HCT116 (cell line): ENCODE measurements around the gene MRPL41. TPM values are rescaled to one million over a fixed set of nuclear protein-coding genes. Genes with fewer than 3 reads are reported as not detected.

Experiments used
- ATAC-seq: fragments of 200-7000 bp; cut with Tn5 transposase; 2 replicates; pipeline ENCODE4 v1.9.1; 2020; ENCODE audit warnings: mild to moderate bottlenecking, moderate library complexity
- BruUV-seq: library from RNA; stranded (reverse); fragments of 400-500 nt; replicated peaks from 2 replicates; lab custom pipeline; 2021; lab: Mats Ljungman, UMichigan
- CTCF ChIA-PET: fragments of 300-600 bp; sonication (Branson Sonifier 250); formaldehyde crosslinking; loops from one replicate; lab custom pipeline; 2021; ENCODE audit warnings: antibody characterized with exemption; lab: Charles Lee
- POLR2A ChIA-PET: fragments of 300-600, 350-600 bp; sonication (Branson Sonifier 250); formaldehyde crosslinking; loops from one replicate; lab custom pipeline; 2021; ENCODE audit warnings: antibody characterized with exemption; lab: Charles Lee
- RAD21 ChIA-PET, 2 experiments: fragments of 300-600 bp; sonication (Branson Sonifier 250); formaldehyde crosslinking; loops; one replicate each; lab custom pipeline; 2023; ENCODE audit warnings: low total read pairs in 2 of 2; ENCODE audit not compliant: uncharacterized antibody in 2 of 2, unreplicated experiment in 2 of 2, low non-redundant PET in 1 of 2; lab: Charles Lee
- DNase-seq: peaks from one replicate; pipeline ENCODE4 v3.0.0-alpha.2; 2010; ENCODE audit warnings: low read depth, low spot score
- H2AFZ ChIP-seq: fragments of 200-600 bp; shearing (Covaris generic), sonication (generic); 2 replicates; pipeline ENCODE4 v1.6.1; 2017; ENCODE audit warnings: low read depth, mixed run types, mixed read lengths, antibody characterized with exemption, low read length; ENCODE audit not compliant: poor library complexity, severe bottlenecking
- H3K27ac ChIP-seq: 2 replicates; pipeline ENCODE4 v1.5.1; 2012; ENCODE audit warnings: low read depth, low read length
- H3K27me3 ChIP-seq: fragments of 200-600 bp; sonication (generic); 2 replicates; pipeline ENCODE4 v1.6.1; 2016; ENCODE audit warnings: mixed run types, low read length, mixed read lengths; ENCODE audit not compliant: insufficient read depth
- H3K36me3 ChIP-seq, 2 experiments: fragments of 200-500 bp in 1 of 2; fragments of 200-600 bp in 1 of 2; sonication (Bioruptor generic) in 1 of 2; sonication (generic) in 1 of 2; 2 replicates each; pipeline versions ENCODE4 v1.5.1 to v1.6.1; 2014 to 2016; ENCODE audit warnings: low read length in 2 of 2, inconsistent platforms in 1 of 2, mixed read lengths in 1 of 2, mixed run types in 1 of 2; ENCODE audit not compliant: insufficient read depth in 2 of 2, control insufficient read depth in 1 of 2
- H3K4me1 ChIP-seq, 2 experiments: fragments of 200-600 bp in 1 of 2; sonication (generic) in 1 of 2; 2 replicates each; pipeline versions ENCODE4 v1.5.1 to v1.6.1; 2012 to 2017; ENCODE audit warnings: low read length in 2 of 2, inconsistent platforms in 1 of 2, mild to moderate bottlenecking in 1 of 2, mixed read lengths in 1 of 2, mixed run types in 1 of 2, moderate library complexity in 1 of 2; ENCODE audit not compliant: insufficient read depth in 2 of 2, control insufficient read depth in 1 of 2
- H3K4me2 ChIP-seq: fragments of 200-600 bp; sonication (generic); 2 replicates; pipeline ENCODE4 v1.6.1; 2017; ENCODE audit warnings: mixed run types, low read length, mixed read lengths
- H3K4me3 ChIP-seq, 2 experiments: fragments of 200-600 bp in 1 of 2; sonication (generic) in 1 of 2; replicated peaks in 1 of 2; 2 replicates each; pipeline ENCODE4 v1.5.1; 2011 to 2016; ENCODE audit warnings: low read length in 2 of 2, control low read depth in 1 of 2, low read depth in 1 of 2, mild to moderate bottlenecking in 1 of 2, mixed read lengths in 1 of 2, mixed run types in 1 of 2
- H3K79me2 ChIP-seq: fragments of 200-600 bp; sonication (generic); 2 replicates; pipeline ENCODE4 v1.6.1; 2017; ENCODE audit warnings: mild to moderate bottlenecking, mixed run types, low read length, moderate library complexity, mixed read lengths; ENCODE audit not compliant: insufficient read depth
- H3K9ac ChIP-seq: fragments of 200-600 bp; sonication (generic); 2 replicates; pipeline ENCODE4 v1.6.1; 2016; ENCODE audit warnings: low read length, mixed read lengths
- H3K9me2 ChIP-seq: fragments of 200-600 bp; sonication (generic), shearing (Covaris generic); 2 replicates; pipeline ENCODE4 v1.6.1; 2017; ENCODE audit warnings: mixed run types, mild to moderate bottlenecking, moderate library complexity; ENCODE audit not compliant: insufficient read depth
- H3K9me3 ChIP-seq, 2 experiments: fragments of 200-500 bp in 1 of 2; fragments of 200-600 bp in 1 of 2; sonication (Bioruptor generic) in 1 of 2; sonication (generic) in 1 of 2; 2 replicates each; pipeline ENCODE4 v1.6.1; 2014 to 2017; ENCODE audit warnings: low read length in 2 of 2, mixed read lengths in 2 of 2, inconsistent platforms in 1 of 2, low read depth in 1 of 2, mild to moderate bottlenecking in 1 of 2, mixed run types in 1 of 2, moderate library complexity in 1 of 2; ENCODE audit not compliant: control insufficient read depth in 1 of 2, insufficient read depth in 1 of 2
- H4K20me1 ChIP-seq: fragments of 200-600 bp; sonication (generic), shearing (Covaris generic); 2 replicates; pipeline ENCODE4 v1.6.1; 2017; ENCODE audit warnings: mixed run types, mild to moderate bottlenecking, moderate library complexity; ENCODE audit not compliant: insufficient read depth
- CTCF ChIP-seq, 3 experiments: fragments of 200-600 bp in 1 of 3; sonication (generic) in 1 of 3; IDR thresholded peaks in 2 of 3; conservative IDR thresholded peaks in 1 of 3; 2 replicates each; pipeline ENCODE4 v1.5.1; 2012 to 2017; ENCODE audit warnings: low read depth in 2 of 3, low read length in 2 of 3, antibody characterized with exemption in 1 of 3, borderline replicate concordance in 1 of 3, control low read depth in 1 of 3, mild to moderate bottlenecking in 1 of 3, mixed read lengths in 1 of 3, mixed run types in 1 of 3, moderate library complexity in 1 of 3; ENCODE audit not compliant: insufficient read depth in 1 of 3
- SRF ChIP-seq: IDR thresholded peaks from 2 replicates; pipeline ENCODE4 v1.6.1; 2012; ENCODE audit warnings: low read depth
- intact Hi-C: fragments of 100-400 bp; cut with micrococcal nuclease; formaldehyde crosslinking; loops from 2 replicates; pipeline ENCODE4 v1.10.0; 2022
- total RNA-seq: library from RNA; stranded (reverse); gene quantifications from one replicate; pipeline ENCODE4 v1.2.1, GENCODE V29; 2021; ENCODE audit not compliant: unreplicated experiment

The MRPL41 gene
- total RNA-seq, 1 experiment from 2014 or later = 69.5 TPM

GRCh38 chr9:137575716-137576411, 24.2 kb downstream of the MRPL41 start:
- CTCF ChIA-PET = no interaction called here

More at GRCh38 chr9:137575716-137576411, 24.2 kb downstream of the MRPL41 start:
- peaks cover 19 to 39% of the 10 kb centered on the region in 2 experiments for H3K36me3 ChIP-seq
- H3K27ac ChIP-seq = peak overlapping the region; percentile 1; the same call in 1 of the 2 replicates
- H4K20me1 ChIP-seq = no peaks in the 10 kb centered on the region
- DNase-seq (no peak), ATAC-seq (no peak)
- no TSS peak for BruUV-seq
- ChIA-PET RAD21 (no interaction called here), POLR2A (no interaction called here)
- no peaks in the 10 kb centered on the region for H3K27me3 ChIP-seq
- no peak overlapping the region for H3K9ac ChIP-seq
- peaks cover 63% of the 10 kb centered on the region for H3K79me2 ChIP-seq
- H3K4me2 ChIP-seq = no peak overlapping the region
- no peaks in the 10 kb centered on the region for H3K9me2 ChIP-seq
- TF ChIP-seq CTCF (IDR thresholded peaks at IDR 0.05 in 2 of 3, conservative IDR thresholded peaks at IDR 0.05 in 1 of 3; ENCODE audit: borderline replicate concordance in 1 of 3, insufficient read depth in 1 of 3, low read depth in 2 of 3, low read length in 2 of 3) (0 out of 6 replicates have a peak, but pooled peaks of 1 of the 3 experiments have one; percentile 6), SRF (no peak)
- H2AFZ ChIP-seq = no peak overlapping the region
- peaks cover 6 to 15% of the 10 kb centered on the region in 2 experiments; a peak in 3 of 4 replicates for H3K4me1 ChIP-seq
- intact Hi-C loops = loop anchor here (5.0 kb wide), 1 partner anchor 36 kb away; no protein-coding TSS in a partner anchor
- H3K9me3 ChIP-seq = no peaks in the 10 kb centered on the region
- no peak overlapping the region for H3K4me3 ChIP-seq
